ENCODE measurements around the gene DEFB114.

The DEFB114 gene

GRCh38 chr6:49980898-49981297 lies 16.9 kb upstream of the DEFB114 start:
- TF ChIP-seq, protein P1, sequence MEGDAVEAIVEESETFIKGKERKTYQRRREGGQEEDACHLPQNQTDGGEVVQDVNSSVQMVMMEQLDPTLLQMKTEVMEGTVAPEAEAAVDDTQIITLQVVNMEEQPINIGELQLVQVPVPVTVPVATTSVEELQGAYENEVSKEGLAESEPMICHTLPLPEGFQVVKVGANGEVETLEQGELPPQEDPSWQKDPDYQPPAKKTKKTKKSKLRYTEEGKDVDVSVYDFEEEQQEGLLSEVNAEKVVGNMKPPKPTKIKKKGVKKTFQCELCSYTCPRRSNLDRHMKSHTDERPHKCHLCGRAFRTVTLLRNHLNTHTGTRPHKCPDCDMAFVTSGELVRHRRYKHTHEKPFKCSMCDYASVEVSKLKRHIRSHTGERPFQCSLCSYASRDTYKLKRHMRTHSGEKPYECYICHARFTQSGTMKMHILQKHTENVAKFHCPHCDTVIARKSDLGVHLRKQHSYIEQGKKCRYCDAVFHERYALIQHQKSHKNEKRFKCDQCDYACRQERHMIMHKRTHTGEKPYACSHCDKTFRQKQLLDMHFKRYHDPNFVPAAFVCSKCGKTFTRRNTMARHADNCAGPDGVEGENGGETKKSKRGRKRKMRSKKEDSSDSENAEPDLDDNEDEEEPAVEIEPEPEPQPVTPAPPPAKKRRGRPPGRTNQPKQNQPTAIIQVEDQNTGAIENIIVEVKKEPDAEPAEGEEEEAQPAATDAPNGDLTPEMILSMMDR (IDR thresholded peaks at IDR 0.05), result no peak

GRCh38 chr6:49979584-49979983 lies 15.6 kb upstream of the DEFB114 start:
- TF ChIP-seq, protein P1 (IDR thresholded peaks at IDR 0.05), result no peak

DNA sequence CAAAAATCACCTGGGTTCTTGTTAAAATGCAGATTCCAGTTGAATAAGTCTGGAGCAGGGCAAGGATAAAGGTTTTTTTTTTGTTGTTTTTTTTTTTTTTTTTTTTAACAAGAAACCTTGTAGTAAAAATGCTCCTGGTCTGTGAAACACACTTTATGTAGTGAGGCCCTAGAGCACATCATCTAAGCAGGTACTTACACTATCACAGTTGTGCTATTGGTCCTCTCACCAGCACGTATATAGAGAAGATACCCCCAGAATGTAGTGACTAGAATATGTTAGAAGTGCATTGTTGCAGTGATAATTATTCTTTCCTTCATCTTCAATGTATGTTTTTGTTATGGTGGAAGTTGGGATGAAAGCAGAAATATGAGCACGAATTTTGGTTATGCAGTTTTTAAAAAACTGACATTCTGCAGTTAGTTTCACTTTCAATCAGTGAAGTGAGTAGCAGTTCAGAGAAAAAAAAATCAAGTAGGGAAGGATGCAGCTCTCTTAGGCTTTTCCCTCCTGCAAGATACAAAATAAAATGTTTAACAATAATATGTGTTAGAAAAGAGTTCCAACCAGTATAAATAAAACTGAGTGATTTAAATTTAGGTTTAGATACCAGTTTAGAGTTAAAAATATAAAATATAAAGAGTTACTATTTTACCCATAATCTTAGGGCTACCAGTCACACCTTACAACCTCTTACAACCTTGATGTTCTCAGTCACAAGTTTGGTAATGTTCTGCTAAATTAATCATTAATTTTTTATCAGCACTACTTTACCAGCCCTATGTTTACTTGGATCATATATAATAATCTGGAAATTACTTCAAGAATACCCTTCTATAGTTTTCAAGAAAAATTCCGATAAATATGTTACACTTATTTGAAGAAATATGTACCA lies 14.6 kb upstream of the DEFB114 start:
- TF ChIP-seq, protein P1 (IDR thresholded peaks at IDR 0.05), result no peak

GRCh38 chr6:49969605-49970004 lies 5.6 kb upstream of the DEFB114 start, which contains the start of gene DEFB113:
TSS of gene DEFB113 (minus strand) at chr6:49969625. CDS start at chr6:49969625, 0 bp downstream.
- TF ChIP-seq, protein P1 (IDR thresholded peaks at IDR 0.05), result no peak

DNA sequence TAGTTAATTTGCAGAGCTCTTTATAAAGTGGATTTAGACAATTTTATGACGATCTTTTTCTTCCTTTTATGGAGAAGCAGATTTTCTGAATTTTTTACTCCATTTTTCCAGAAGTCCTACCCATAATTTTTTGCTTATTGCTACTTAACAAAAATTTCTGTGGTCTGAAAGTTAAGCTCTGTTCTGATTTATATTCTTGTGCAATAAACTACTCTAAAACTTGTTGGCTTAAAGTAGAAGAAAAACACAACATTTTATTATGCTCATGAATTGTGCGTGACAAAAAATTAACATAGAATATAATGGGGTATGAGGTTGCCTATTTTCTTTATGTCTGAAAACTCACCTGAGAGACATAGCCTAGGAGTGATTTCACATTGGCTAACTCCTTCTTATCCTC lies 2.9 kb upstream of the DEFB114 start:
- TF ChIP-seq, protein P1 (IDR thresholded peaks at IDR 0.05), result no peak

GRCh38 chr6:49966334-49966733 lies 2.4 kb upstream of the DEFB114 start:
- TF ChIP-seq, protein P1 (IDR thresholded peaks at IDR 0.05), result no peak

DNA sequence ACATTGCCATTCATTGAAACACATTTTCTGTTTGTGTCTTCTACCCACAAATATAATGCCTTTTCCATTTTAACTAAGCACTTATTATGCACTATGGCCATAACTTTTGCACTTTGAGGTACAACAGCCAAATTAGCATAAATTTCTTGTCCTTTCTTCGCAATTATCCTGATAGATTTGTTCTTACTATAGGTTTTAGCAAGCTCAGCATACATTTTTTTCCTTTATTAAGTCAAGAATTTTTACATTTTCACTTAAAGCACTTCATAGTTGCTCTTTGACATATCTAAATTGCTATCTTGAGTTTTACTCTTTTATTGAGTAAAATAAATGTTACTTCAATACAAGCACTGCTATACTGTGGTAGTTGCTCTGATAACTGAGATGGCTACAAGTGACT lies 5.8 kb downstream of the DEFB114 start:
- TF ChIP-seq, protein P1 (IDR thresholded peaks at IDR 0.05), result no peak

Measured in LNCAP (cell line).